Natural killer cell (primary cell): ENCODE data around the gene ZNF614. TPM values are rescaled to one million over a fixed set of nuclear protein-coding genes. Genes with fewer than 3 reads are reported as not detected.

Experiments
- ATAC-seq, 3 donors: fragments of 150-1000 bp in 2 of 3; fragments of 200-7000 bp in 1 of 3; cut with Tn5 transposase; 1 replicate in 1 of 3; 2 replicates in 2 of 3; pipeline ENCODE4 v1.10.0; 2021; ENCODE audit warnings: mild to moderate bottlenecking in 2 of 3, moderate library complexity in 2 of 3
- DNase-seq, 2 donors: peaks; one replicate each; pipeline versions ENCODE4 v3.0.0 to v3.0.0-alpha.2; 2013 to 2021; ENCODE audit warnings: mixed read lengths in 1 of 2
- H3K27ac ChIP-seq: one replicate; pipeline ENCODE4 v1.5.1; 2013; ENCODE audit warnings: mild to moderate bottlenecking, low read length
- H3K27me3 ChIP-seq: one replicate; pipeline ENCODE4 v1.6.1; 2013; ENCODE audit warnings: low read length; ENCODE audit not compliant: control insufficient read depth, insufficient read depth
- H3K36me3 ChIP-seq: one replicate; pipeline ENCODE4 v1.6.1; 2013; ENCODE audit warnings: low read length; ENCODE audit not compliant: control insufficient read depth, insufficient read depth
- H3K4me1 ChIP-seq: one replicate; pipeline ENCODE4 v1.6.1; 2013; ENCODE audit warnings: low read length; ENCODE audit not compliant: control insufficient read depth, insufficient read depth
- H3K4me3 ChIP-seq: one replicate; pipeline ENCODE4 v1.5.1; 2013; ENCODE audit warnings: low read length
- H3K9me3 ChIP-seq: one replicate; pipeline ENCODE4 v1.6.1; 2013; ENCODE audit warnings: low read length; ENCODE audit not compliant: control insufficient read depth, insufficient read depth
- H3K27ac Mint-ChIP-seq, 2 donors: one replicate each; pipeline ENCODE4 v1.8.0; 2022; ENCODE audit warnings: mild to moderate bottlenecking in 2 of 2, mixed read lengths in 2 of 2, moderate library complexity in 1 of 2
- H3K27me3 Mint-ChIP-seq, 2 donors: one replicate each; pipeline ENCODE4 v1.8.0; 2022; ENCODE audit warnings: low read depth in 2 of 2, mixed read lengths in 2 of 2
- H3K36me3 Mint-ChIP-seq: one replicate; pipeline ENCODE4 v1.8.0; 2022; ENCODE audit warnings: mixed read lengths
- H3K4me1 Mint-ChIP-seq, 2 donors: one replicate each; pipeline ENCODE4 v1.8.0; 2022; ENCODE audit warnings: mixed read lengths in 2 of 2
- H3K4me3 Mint-ChIP-seq: one replicate; pipeline ENCODE4 v1.8.0; 2022; ENCODE audit warnings: mild to moderate bottlenecking, moderate library complexity, mixed read lengths
- H3K9me3 Mint-ChIP-seq, 2 donors: one replicate each; pipeline ENCODE4 v1.8.0; 2022; ENCODE audit warnings: mixed read lengths in 2 of 2
- CTCF ChIP-seq: fragments of 200-600 bp; IDR thresholded peaks from one replicate; pipeline ENCODE4 v1.8.0; 2022; ENCODE audit warnings: antibody characterized with exemption
- WGBS: methylation state at CpG from one replicate; pipeline ENCODE4 v1.1.7; 2013; ENCODE audit warnings: missing lambda C conversion rate; ENCODE audit not compliant: insufficient coverage; 5-methylcytosine and 5-hydroxymethylcytosine counted together
- intact Hi-C: fragments of 100-400 bp; cut with micrococcal nuclease; formaldehyde crosslinking; loops from one replicate; pipeline ENCODE4 v1.14.2; 2022
- total RNA-seq, 4 donors: library from RNA; stranded (reverse); fragments of 120-200 nt in 1 of 4; gene quantifications; one replicate each; pipeline versions ENCODE4 v1.2.3 to v1.2.4, GENCODE V29; 2013 to 2022

Gene ZNF614
- 1 to 10 TPM; 4.3 to 9.2 (median 5.7) TPM for total RNA-seq
- 10.7 TPM for total RNA-seq (2013)

- Histone ChIP-seq H3K4me3 (peak within 1 kb of the TSS; percentile 84), H3K4me1 (peaks cover 7% of the 10 kb centered on the region), H3K36me3 (peaks cover 22% of the 10 kb centered on the region), H3K27me3 (no peaks in the 10 kb centered on the region), H3K27ac (peak within 1 kb of the TSS; percentile 93), H3K9me3 (peaks cover 42% of the 10 kb centered on the region)
- WGBS, result under 1% methylated on average over 53 of the region's 53 CpGs
- Mint-ChIP-seq H3K4me3 (peak within 1 kb of the TSS; percentile 89), H3K9me3 (peaks cover under 1 to 8% of the 10 kb centered on the region in 2 donors), H3K36me3 (peaks cover 45% of the 10 kb centered on the region), H3K4me1 (peaks cover 24 to 30% of the 10 kb centered on the region in 2 donors), H3K27ac (peak within 1 kb of the TSS; percentile 94 to 99), H3K27me3 (no peaks in the 10 kb centered on the region)
- DNase-seq (peak; percentile 90), ATAC-seq (peak; percentile 83 to 94 (median 87))
- intact Hi-C loops, result loop anchor here (1.0 kb wide), 3 partner anchors 20 to 42 kb away; partner anchors contain the start of genes ZNF350 and ZNF615
- no peak for TF ChIP-seq CTCF
Measured at GRCh38 chr19:52028027-52028779, at the start of gene ZNF614. ZNF614 (minus strand) TSS chr19:52028379; CDS start chr19:52025745, 2,634 bp downstream.

GRCh38 chr19:52070496-52070895, 42.3 kb upstream of the ZNF614 start:
- intact Hi-C loops, result no loop called here
- ATAC-seq (no peak), DNase-seq (no peak)
- no peaks in the 10 kb centered on the region for H3K27me3 ChIP-seq
- Mint-ChIP-seq H3K36me3 (peaks cover 78% of the 10 kb centered on the region), H3K4me1 (peaks cover 5% of the 10 kb centered on the region in 2 donors), H3K27ac (no peak overlapping the region), H3K9me3 (peaks cover 14 to 44% of the 10 kb centered on the region in 2 donors), H3K4me3 (no peak overlapping the region), H3K27me3 (no peaks in the 10 kb centered on the region)
- no peak for TF ChIP-seq CTCF
- peaks cover 52% of the 10 kb centered on the region for H3K9me3 ChIP-seq
- no peak overlapping the region for H3K27ac ChIP-seq
- no peak overlapping the region for H3K4me3 ChIP-seq
- WGBS, result 94% methylated on average over 5 of the region's 5 CpGs
- H3K4me1 ChIP-seq, result no peaks in the 10 kb centered on the region
- H3K36me3 ChIP-seq, result peaks cover 78% of the 10 kb centered on the region

- 100% methylated on average over 1 of the region's 2 CpGs for WGBS
- TF ChIP-seq CTCF, result no peak
Measured at GRCh38 chr19:52069653-52070052, 41.5 kb upstream of the ZNF614 start.

More at GRCh38 chr19:52069653-52070052, 41.5 kb upstream of the ZNF614 start:
- DNase-seq (no peak), ATAC-seq (no peak)
- Mint-ChIP-seq H3K4me3 (no peak overlapping the region), H3K36me3 (peaks cover 75% of the 10 kb centered on the region), H3K27ac (no peak overlapping the region), H3K27me3 (no peaks in the 10 kb centered on the region), H3K4me1 (peaks cover 5% of the 10 kb centered on the region in 2 donors), H3K9me3 (peaks cover 18 to 43% of the 10 kb centered on the region in 2 donors)
- peaks cover 57% of the 10 kb centered on the region for H3K9me3 ChIP-seq
- no peaks in the 10 kb centered on the region for H3K27me3 ChIP-seq
- no peaks in the 10 kb centered on the region for H3K4me1 ChIP-seq
- H3K36me3 ChIP-seq, result peaks cover 69% of the 10 kb centered on the region
- H3K27ac ChIP-seq, result no peak overlapping the region
- intact Hi-C loops, result no loop called here
- no peak overlapping the region for H3K4me3 ChIP-seq
